Adrenal gland (tissue), 12 donors: ENCODE measurements around the gene PGBD5. TPM values are rescaled to one million over a fixed set of nuclear protein-coding genes. Genes with fewer than 3 reads are reported as not detected.

Experiments used
- DNase-seq, 7 donors: peaks; one replicate each; pipeline ENCODE4 v3.0.0-alpha.2; 2019 to 2020
- H3K27ac ChIP-seq, 5 donors: fragments of 200-600 bp; sonication (generic) in 4 of 5; 1 replicate in 3 of 5; 2 replicates in 2 of 5; pipeline versions ENCODE4 v1.5.1 to v1.8.0; 2016 to 2020; ENCODE audit warnings: mild to moderate bottlenecking in 1 of 5
- H3K27me3 ChIP-seq: fragments of 200-600 bp; 2 replicates; pipeline ENCODE4 v1.8.0; 2021
- H3K36me3 ChIP-seq, 2 donors: fragments of 200-600 bp; replicated peaks in 1 of 2; 1 replicate in 1 of 2; 2 replicates in 1 of 2; pipeline versions ENCODE4 v1.5.1 to v1.8.0; 2018 to 2022
- H3K4me1 ChIP-seq, 2 donors: fragments of 200-600 bp; replicated peaks in 1 of 2; 1 replicate in 1 of 2; 2 replicates in 1 of 2; pipeline versions ENCODE4 v1.5.1 to v1.8.0; 2018 to 2021
- H3K4me3 ChIP-seq, 4 donors: fragments of 200-600 bp; sonication (generic) in 3 of 4; one replicate each; pipeline ENCODE4 v1.5.1; 2016 to 2018
- H3K9me3 ChIP-seq, 3 donors: fragments of 200-600 bp; sonication (generic) in 1 of 3; replicated peaks in 1 of 3; 1 replicate in 2 of 3; 2 replicates in 1 of 3; pipeline versions ENCODE4 v1.5.1 to v1.8.0; 2016 to 2021
- POLR2A ChIP-seq, 2 donors: fragments of 450-650 bp; IDR thresholded peaks; one replicate each; pipeline ENCODE4 v1.6.1; 2017; ENCODE audit warnings: antibody characterized with exemption in 2 of 2, mild to moderate bottlenecking in 2 of 2, moderate library complexity in 1 of 2
- WGBS, 4 donors: extraction: QIAGEN DNeasy Blood & Tissue Kit in 2 of 4; methylation state at CpG; one replicate each; pipeline versions ENCODE4 v1.1.5 to v1.1.7; 2013 to 2017; 5-methylcytosine and 5-hydroxymethylcytosine counted together
- intact Hi-C, 2 donors: fragments of 100-400 bp; cut with DNase I; formaldehyde crosslinking; loops; one replicate each; pipeline versions ENCODE4 v1.14.1 to v1.15.0; 2022 to 2023
- polyA plus RNA-seq, 3 donors: library from polyadenylated mRNA; stranded (reverse); fragments of 200-250 nt in 2 of 3; fragments of 350-450 nt in 1 of 3; fragmentation: Illumina TruSeq in 1 of 3; extraction: RNeasy Lipid Tissue Mini Kit (QIAGEN cat#74804) in 1 of 3; gene quantifications; one replicate each; pipeline ENCODE4 v1.2.3, GENCODE V29; 2013 to 2014
- total RNA-seq, 9 donors: library from RNA; depleted of rRNA in 4 of 9; stranded (reverse); fragments of >200 nt in 4 of 9; fragments of 120-200 nt in 1 of 9; fragmentation: NEBNext Ultra II Directional in 1 of 9; extraction: Animal tissue kit (Norgen Biotek cat#: 25700) in 1 of 9; gene quantifications; one replicate each; pipeline versions ENCODE4 v1.1.0 to v1.2.4, GENCODE V29; 2013 to 2023
- TF ChIP-seq, protein P1 (sequence below), 6 experiments: fragments of 450-650 bp in 4 of 6; fragments of 200-600 bp in 2 of 6; sonication (generic) in 1 of 6; IDR thresholded peaks; 1 replicate in 5 of 6; 2 replicates in 1 of 6; pipeline versions ENCODE4 v1.5.1 to v1.8.0; 2016 to 2021; ENCODE audit warnings: antibody characterized with exemption in 6 of 6, mild to moderate bottlenecking in 2 of 6, moderate library complexity in 1 of 6
- donor health status: healthy with polysubstance abuse.
- donor health status: Bipolar disorder and iron deficiency.
- donor health status: DM: yes; HTN: yes; CAD: no.
- donor health status: DM: no; HTN: no; CAD: no.
- donor health status: DM: no; HTN: no; CAD: no.
- donor health status: DM: yes; HTN: yes; CAD: no.

PGBD5 gene
- total and polyA plus RNA-seq, 12 donors: 1.5 to 27.9 (median 9.9) TPM

DNA sequence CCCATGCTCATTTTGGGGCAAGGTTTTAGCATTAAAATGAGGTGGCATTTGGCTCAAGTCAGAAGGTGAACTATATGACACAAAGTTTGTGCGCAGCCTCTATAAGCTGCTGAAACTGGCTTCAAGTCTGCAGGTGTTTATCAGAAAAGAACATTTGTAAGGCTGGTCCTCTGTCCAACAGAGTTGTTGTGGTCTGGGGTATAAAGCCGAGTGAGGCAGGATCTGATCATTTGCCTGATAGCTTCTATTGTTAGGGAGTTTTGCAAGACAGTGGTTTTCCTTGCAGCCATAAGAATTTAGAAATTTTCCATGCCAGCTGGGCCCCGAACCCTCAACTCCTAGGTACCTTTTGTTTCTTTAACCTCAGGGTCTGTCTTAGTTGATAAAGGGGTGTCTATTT, 130.8 kb downstream of the PGBD5 start:
- TF ChIP-seq POLR2A (IDR thresholded peaks at IDR 0.05): no peak
- TF ChIP-seq, protein P1, sequence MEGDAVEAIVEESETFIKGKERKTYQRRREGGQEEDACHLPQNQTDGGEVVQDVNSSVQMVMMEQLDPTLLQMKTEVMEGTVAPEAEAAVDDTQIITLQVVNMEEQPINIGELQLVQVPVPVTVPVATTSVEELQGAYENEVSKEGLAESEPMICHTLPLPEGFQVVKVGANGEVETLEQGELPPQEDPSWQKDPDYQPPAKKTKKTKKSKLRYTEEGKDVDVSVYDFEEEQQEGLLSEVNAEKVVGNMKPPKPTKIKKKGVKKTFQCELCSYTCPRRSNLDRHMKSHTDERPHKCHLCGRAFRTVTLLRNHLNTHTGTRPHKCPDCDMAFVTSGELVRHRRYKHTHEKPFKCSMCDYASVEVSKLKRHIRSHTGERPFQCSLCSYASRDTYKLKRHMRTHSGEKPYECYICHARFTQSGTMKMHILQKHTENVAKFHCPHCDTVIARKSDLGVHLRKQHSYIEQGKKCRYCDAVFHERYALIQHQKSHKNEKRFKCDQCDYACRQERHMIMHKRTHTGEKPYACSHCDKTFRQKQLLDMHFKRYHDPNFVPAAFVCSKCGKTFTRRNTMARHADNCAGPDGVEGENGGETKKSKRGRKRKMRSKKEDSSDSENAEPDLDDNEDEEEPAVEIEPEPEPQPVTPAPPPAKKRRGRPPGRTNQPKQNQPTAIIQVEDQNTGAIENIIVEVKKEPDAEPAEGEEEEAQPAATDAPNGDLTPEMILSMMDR (IDR thresholded peaks at IDR 0.05): no peak
- WGBS, 4 donors: 76 to 88% (median 81%) methylated on average over 3 of the region's 3 CpGs
- no peaks in the 10 kb centered on the region for H3K4me1 ChIP-seq
- intact Hi-C loops: no loop called here
- no peaks in the 10 kb centered on the region for H3K36me3 ChIP-seq
- no peak for DNase-seq
- H3K27me3 ChIP-seq: no peaks in the 10 kb centered on the region
- no peak overlapping the region for H3K4me3 ChIP-seq
- H3K9me3 ChIP-seq: no peaks in the 10 kb centered on the region
- H3K27ac ChIP-seq: no peak overlapping the region

DNA sequence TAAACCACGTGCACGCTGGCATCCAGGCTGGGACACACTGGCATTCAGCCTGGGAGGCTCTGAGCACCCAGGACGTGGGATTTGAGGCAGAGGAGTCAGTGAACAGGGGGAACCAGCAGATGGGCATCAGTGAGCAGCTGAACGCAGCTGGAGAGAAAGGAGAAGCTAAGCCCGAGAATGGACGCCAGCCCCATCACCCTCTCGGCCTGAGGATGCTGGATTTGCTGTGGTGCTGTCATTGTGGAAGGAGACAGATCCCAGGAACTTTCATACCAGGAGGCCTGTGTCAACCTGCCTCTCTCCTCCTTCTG, 132.8 kb downstream of the PGBD5 start:
- Histone ChIP-seq H3K27me3 (no peaks in the 10 kb centered on the region), H3K4me3 (no peak overlapping the region), H3K9me3 (no peaks in the 10 kb centered on the region), H3K4me1 (no peaks in the 10 kb centered on the region), H3K27ac (no peak overlapping the region), H3K36me3 (no peaks in the 10 kb centered on the region)
- intact Hi-C loops: no loop called here
- DNase-seq: peak in 2 of 7 donors; percentile 2 to 35
- 78 to 83% (median 79%) methylated on average over 7 of the region's 7 CpGs for WGBS, 4 donors
- TF ChIP-seq POLR2A (IDR thresholded peaks at IDR 0.05): no peak
- TF ChIP-seq, protein P1 (IDR thresholded peaks at IDR 0.05): no peak

DNA sequence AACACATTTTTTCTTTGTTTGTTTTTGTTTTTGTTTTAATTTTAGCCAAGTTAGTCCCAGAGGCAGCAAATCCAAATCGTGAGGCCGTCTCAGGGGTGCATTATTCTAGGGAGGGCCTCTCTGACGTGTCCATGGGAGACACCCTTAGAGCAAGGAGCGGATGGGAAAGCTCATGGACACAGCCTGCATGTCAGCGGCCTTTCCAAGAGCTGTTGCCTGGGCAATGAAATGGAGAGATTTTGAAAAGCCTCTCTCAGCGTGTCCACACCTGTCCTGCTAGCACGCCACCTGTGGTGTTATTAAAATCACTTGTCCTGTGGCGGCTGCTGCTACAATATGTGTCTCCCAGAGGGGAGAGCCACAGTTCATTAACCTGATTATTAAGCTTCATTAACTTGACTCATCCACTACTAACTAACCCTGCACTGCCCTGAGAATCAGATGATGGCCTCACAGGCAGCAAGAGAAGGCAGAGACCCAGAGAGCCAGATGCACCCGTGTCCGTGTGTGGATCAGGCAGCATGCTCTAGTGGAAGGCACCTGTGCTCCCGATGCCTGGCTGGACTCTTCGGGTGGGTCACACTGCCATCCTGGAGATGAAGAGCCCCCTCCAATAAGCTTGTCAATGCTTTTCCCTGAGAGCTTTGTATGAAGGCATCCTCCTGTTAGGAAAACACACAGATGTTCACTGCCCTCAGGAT, 133.3 kb downstream of the PGBD5 start:
- Histone ChIP-seq H3K27ac (no peak overlapping the region), H3K9me3 (no peaks in the 10 kb centered on the region), H3K36me3 (no peaks in the 10 kb centered on the region), H3K27me3 (no peaks in the 10 kb centered on the region), H3K4me3 (no peak overlapping the region), H3K4me1 (no peaks in the 10 kb centered on the region)
- 75 to 85% (median 80%) methylated on average over 11 to 12 of the region's 12 CpGs for WGBS, 4 donors
- TF ChIP-seq, protein P1 (IDR thresholded peaks at IDR 0.05): no peak
- no peak for TF ChIP-seq POLR2A (IDR thresholded peaks at IDR 0.05)
- DNase-seq: peak in 3 of 7 donors; percentile 2 to 50 (median 7)
- intact Hi-C loops: no loop called here

DNA sequence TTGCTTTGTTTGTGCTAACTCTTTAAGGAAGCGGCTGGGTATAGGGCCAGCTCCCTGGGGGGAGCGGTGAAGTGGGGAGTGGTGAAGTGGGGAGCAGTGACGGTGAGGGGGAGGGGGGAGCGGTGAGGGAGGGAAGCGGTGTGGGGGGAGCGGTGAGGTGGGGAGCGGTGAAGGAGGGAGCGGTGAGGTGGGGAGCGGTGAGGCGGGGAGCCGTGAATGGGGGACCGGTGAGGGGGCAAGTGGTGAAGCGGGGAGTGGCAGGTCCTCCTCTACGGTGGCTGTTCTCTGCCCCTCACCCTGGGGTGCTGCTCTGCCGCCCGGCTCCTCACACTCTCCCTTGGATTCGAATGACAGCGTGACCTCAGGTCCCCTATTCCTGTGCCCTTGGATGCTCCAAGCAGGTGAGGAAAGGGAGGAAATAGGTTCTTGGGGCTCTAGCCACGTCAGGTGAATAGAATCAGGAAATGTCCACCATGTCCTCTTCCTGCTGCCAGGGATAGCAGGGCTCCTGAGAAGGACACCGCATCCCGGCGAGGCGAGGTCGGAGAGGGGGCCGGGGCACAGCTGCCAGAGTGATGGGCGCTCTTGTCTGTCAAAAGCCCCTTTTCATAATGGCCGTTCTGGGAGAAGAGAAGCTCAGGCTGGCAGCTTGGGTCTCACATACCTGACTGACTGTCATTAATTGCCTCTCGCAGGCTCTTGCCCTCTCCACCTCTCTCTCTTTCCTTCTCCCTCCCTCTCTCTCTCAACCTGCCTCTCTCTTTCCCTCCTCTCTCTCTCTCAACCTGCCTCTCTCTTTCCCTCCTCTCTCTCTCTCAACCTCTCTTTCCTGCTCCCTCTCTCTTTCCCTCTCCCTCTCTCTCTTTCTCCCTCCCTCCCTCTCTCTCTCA, 134.2 kb downstream of the PGBD5 start:
- H3K4me3 ChIP-seq: no peak overlapping the region
- H3K27ac ChIP-seq: no peak overlapping the region
- no peaks in the 10 kb centered on the region for H3K27me3 ChIP-seq
- no peaks in the 10 kb centered on the region for H3K4me1 ChIP-seq
- no peaks in the 10 kb centered on the region for H3K9me3 ChIP-seq
- intact Hi-C loops: no loop called here
- 65 to 73% (median 71%) methylated on average over 23 to 28 of the region's 28 CpGs for WGBS, 4 donors
- H3K36me3 ChIP-seq: no peaks in the 10 kb centered on the region
- peak in 3 of 7 donors; percentile 6 to 35 (median 9) for DNase-seq
- no peak for TF ChIP-seq POLR2A (IDR thresholded peaks at IDR 0.05)
- TF ChIP-seq, protein P1 (IDR thresholded peaks at IDR 0.05): no peak
